Measurements from ENCODE around the gene MCRIP2.

MCRIP2 gene

GRCh38 chr16:672371-672770 lies 30.7 kb downstream of the MCRIP2 start:
- DNase-seq, result no peak

GRCh38 chr16:672851-673250 lies 31.2 kb downstream of the MCRIP2 start:
- no peak for DNase-seq

GRCh38 chr16:673399-673991 lies 31.9 kb downstream of the MCRIP2 start:
- no peak for DNase-seq

- DNase-seq, result no peak
Measured at GRCh38 chr16:674214-674881, 32.7 kb downstream of the MCRIP2 start.

- DNase-seq, result peak; percentile 67
Measured at GRCh38 chr16:674968-675883, 33.6 kb downstream of the MCRIP2 start, which contains the start of gene RHBDL1. Gene RHBDL1, plus strand, starts transcription at chr16:675671. Its CDS starts 120 bp downstream, at chr16:675791.

GRCh38 chr16:675884-676564 lies 34.4 kb downstream of the MCRIP2 start:
- no peak for DNase-seq

- DNase-seq, result no peak
Measured at GRCh38 chr16:676565-676902, 34.9 kb downstream of the MCRIP2 start.

GRCh38 chr16:676913-677312 lies 35.3 kb downstream of the MCRIP2 start:
- no peak for DNase-seq

- DNase-seq, result no peak
Measured at GRCh38 chr16:677316-678190, 35.9 kb downstream of the MCRIP2 start.

- DNase-seq, result no peak
Measured at GRCh38 chr16:678209-678857, 36.7 kb downstream of the MCRIP2 start.

- DNase-seq, result peak; percentile 90
Measured at GRCh38 chr16:678858-679813, 37.5 kb downstream of the MCRIP2 start.

GRCh38 chr16:679814-680624 lies 38.4 kb downstream of the MCRIP2 start, which contains the start of gene STUB1:
Gene STUB1, plus strand, starts transcription at chr16:680410. Its CDS starts 116 bp downstream, at chr16:680526.
- peak; percentile 94 for DNase-seq

GRCh38 chr16:680625-680945 lies 39.0 kb downstream of the MCRIP2 start:
- DNase-seq, result no peak

- peak; percentile 72 for DNase-seq
Measured at GRCh38 chr16:680967-681745, 39.5 kb downstream of the MCRIP2 start.

GRCh38 chr16:681746-682427 lies 40.3 kb downstream of the MCRIP2 start:
- DNase-seq, result no peak

GRCh38 chr16:682493-683395 lies 41.1 kb downstream of the MCRIP2 start:
- no peak for DNase-seq

Data from hematopoietic multipotent progenitor cell treated with erythropoietin and hydrocortisone succinate and interleukin-3 and kit ligand, for 4 days (in vitro differentiated cells).